ENCODE data around the gene MICAL1.
"Not testable (repeated sequence)": the region's sequence is repeated elsewhere in the genome, so short reads cannot be mapped to it uniquely, and the experiment has no call there.

MICAL1 gene

GRCh38 chr6:109477184-109477583 lies 21.6 kb upstream of the MICAL1 start:
- in situ Hi-C loops (cut with MboI; ENCODE audit: low sequenced_read_pairs) = no loop called here

GRCh38 chr6:109475625-109476024 lies 20.1 kb upstream of the MICAL1 start:
- in situ Hi-C loops (cut with MboI; ENCODE audit: low sequenced_read_pairs) = no loop called here

- in situ Hi-C loops (cut with MboI; ENCODE audit: low sequenced_read_pairs) = no loop called here
These were observed 19.4 kb upstream of the MICAL1 start for GRCh38 chr6:109474995-109475394.

GRCh38 chr6:109473120-109473519 lies 17.5 kb upstream of the MICAL1 start:
- in situ Hi-C loops (cut with MboI; ENCODE audit: low sequenced_read_pairs) = no loop called here

DNA sequence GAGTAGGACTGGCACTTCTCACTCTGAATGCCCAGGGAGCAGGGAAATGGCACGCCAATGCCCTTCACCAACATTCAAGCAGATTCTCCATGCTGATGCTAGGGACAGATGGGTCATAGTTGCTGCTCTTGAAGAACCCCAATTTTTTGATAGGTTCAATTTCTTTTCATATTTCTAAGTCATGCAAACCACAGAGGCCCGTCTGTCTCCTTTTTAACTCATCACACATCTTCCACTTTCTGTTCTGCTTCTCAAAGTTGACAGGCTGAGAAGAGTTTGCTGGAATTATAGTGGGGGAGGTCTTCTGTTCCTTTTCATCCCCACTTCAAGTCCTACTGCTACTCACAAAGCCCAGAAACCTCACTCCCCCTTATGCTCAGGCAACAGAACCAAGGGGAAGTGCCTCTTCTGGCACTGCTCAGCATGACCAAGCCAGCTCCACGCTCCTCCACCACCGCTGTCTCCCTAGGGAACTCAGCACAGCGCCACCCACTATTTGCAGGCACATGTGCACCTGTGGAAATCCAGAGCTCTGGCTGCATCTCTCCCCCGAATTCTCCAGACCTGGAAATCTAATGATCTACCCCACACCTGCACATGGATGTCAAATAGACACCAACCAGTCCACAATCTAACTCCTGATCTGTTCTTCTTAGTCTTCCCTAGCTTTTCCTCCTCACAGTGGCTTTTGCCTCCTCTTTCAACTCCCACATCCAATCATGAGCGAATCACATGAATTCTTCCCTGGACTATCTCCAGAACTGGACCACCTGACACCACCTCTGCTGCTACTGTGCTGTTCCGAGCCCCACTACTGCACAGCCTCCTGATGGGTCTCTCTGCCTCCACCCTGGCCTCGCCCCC lies 16.8 kb upstream of the MICAL1 start:
- in situ Hi-C loops (cut with MboI; ENCODE audit: low sequenced_read_pairs) = no loop called here

- in situ Hi-C loops (cut with MboI; ENCODE audit: low sequenced_read_pairs) = no loop called here
These were observed 15.7 kb upstream of the MICAL1 start for GRCh38 chr6:109471105-109471810.

DNA sequence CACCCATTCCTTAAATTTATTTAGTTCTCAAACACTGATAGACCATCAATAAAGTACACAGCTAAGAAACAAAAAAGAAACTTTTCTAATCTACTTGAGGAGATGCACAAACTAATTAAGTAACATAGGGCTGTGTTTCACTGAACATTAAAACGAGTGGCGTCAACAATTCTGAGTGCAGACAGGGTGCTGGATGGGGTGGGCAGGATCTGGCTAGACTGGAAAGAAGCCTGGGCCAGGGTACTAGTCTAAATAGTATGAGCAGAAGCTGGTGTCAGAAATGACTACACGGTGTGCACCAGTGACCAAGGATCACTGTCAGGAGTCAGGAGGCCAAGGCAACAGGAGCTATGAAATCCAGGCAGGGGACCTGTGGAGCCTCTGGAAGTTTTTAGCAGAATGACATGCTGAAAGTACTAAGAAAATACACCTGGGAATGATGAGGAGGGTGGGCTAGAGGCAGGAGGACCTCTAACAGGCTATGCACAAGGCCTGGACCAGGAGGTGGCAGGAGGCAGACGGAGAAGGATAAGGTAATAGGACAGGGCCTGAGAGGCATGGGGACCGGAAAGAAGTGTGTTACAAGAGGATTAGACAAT lies 14.1 kb upstream of the MICAL1 start:
- in situ Hi-C loops (cut with MboI; ENCODE audit: low sequenced_read_pairs) = no loop called here

GRCh38 chr6:109467696-109468095 lies 12.1 kb upstream of the MICAL1 start:
- in situ Hi-C loops (cut with MboI; ENCODE audit: low sequenced_read_pairs) = no loop called here

DNA sequence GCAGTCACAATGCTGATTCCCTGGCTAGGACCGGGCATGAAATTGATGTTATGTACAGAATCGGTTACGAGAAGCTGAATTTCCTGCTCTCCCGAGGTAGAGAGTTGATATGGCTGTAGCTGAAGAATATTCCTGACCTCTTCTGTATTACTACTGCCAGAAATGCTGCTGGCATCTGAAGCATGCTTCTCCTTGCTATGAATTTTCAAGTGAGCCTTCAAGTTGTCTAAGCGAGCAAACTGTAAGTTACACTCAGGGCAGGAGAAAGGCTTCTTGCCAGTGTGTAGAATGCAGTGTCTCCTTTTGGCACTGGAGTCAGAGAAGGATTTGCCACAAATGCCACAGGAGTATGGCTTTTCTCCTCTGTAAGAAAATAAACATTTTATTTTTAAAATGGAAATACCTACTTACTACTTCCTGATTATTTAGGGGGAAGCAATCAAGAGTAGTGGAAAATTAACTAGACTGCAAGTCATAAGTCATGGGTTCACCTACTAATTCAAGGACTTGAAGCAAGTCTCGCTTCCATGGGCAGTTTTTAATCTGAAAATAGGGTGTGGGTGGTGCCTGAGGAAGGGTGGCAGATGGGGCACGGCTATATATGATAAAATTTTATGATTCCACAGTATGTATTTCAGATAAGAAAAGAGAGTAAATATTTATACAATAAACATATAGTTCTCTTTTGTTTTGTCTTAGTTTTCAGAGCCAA lies 10.8 kb upstream of the MICAL1 start:
- in situ Hi-C loops (cut with MboI; ENCODE audit: low sequenced_read_pairs) = no loop called here

- in situ Hi-C loops (cut with MboI; ENCODE audit: low sequenced_read_pairs) = no loop called here
These were observed 10.2 kb upstream of the MICAL1 start for GRCh38 chr6:109465772-109466171.

DNA sequence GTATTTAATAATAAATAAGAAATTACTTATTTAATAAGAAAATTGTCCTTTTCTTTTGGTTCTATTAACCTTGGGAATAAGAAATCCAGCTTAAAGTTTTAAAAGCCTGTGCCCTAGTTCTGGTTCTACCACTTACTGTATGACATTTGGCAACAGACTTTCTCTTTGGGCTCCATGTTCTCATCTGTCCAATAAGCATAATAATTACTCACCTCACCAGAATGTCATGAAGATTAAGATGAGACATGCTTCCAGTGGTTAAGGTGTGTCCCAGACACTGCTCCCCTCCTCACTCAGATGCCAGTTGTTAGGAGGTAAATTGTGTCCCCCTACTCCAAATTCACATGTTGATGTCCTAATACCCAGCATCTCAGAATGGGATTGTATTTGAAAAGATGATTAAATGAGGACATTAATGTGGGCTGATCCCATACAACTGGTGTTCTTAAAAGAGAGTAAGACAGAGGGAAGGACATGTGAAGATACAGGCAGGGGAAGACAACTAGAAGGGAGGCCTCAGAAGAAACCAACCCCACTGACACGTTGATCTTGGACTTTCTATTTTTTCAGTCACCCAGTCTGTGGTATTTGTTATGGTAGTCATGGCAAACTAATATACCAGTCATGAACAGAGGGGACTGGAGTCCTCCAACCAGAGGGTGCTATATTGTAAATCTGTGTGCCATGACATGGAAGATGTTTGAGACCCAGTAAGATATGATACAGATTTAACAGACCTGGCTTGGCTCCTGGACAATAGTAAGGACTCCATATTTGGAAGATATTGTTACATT lies 6.4 kb upstream of the MICAL1 start:
- in situ Hi-C loops (cut with MboI; ENCODE audit: low sequenced_read_pairs) = no loop called here

- in situ Hi-C loops (cut with MboI; ENCODE audit: low sequenced_read_pairs) = not testable (repeated sequence)
These were observed 5.6 kb upstream of the MICAL1 start for GRCh38 chr6:109461205-109461604.

DNA sequence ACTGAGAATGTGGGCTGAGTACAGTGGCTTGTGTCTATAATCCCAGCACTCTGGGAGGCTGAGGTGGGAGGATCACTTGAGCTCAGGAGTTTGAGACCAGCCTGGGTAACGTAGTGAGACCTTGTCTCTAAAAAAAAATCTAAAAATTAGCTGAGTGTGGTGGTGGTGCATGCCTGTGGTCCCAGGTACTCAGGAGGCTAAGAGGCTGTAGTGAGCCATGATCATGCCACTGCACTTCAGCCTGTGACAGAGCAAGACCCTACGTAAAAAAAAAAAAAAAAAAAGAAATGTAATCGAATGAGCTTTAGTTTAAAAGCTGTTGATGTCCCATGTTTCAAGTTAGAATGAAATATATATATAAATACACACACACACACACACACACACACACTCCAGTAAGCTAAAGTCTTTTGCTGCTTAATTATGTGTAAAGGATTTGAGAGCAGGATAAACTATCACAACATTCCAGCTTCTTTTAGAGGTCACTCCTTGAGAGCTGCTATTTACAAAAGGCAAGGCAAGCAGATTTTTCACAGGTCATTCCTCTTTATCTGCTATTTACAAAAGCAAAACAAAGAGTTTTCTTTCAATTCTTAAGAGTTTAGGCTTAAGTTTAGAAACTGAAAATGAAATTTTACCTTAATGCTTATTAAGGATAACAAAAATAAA lies 4.7 kb upstream of the MICAL1 start:
- in situ Hi-C loops (cut with MboI; ENCODE audit: low sequenced_read_pairs) = no loop called here

- in situ Hi-C loops (cut with MboI; ENCODE audit: low sequenced_read_pairs) = no loop called here
These were observed 3.4 kb upstream of the MICAL1 start for GRCh38 chr6:109458774-109459531.

- in situ Hi-C loops (cut with MboI; ENCODE audit: low sequenced_read_pairs) = no loop called here
These were observed 2.0 kb upstream of the MICAL1 start for GRCh38 chr6:109457562-109457996.

DNA sequence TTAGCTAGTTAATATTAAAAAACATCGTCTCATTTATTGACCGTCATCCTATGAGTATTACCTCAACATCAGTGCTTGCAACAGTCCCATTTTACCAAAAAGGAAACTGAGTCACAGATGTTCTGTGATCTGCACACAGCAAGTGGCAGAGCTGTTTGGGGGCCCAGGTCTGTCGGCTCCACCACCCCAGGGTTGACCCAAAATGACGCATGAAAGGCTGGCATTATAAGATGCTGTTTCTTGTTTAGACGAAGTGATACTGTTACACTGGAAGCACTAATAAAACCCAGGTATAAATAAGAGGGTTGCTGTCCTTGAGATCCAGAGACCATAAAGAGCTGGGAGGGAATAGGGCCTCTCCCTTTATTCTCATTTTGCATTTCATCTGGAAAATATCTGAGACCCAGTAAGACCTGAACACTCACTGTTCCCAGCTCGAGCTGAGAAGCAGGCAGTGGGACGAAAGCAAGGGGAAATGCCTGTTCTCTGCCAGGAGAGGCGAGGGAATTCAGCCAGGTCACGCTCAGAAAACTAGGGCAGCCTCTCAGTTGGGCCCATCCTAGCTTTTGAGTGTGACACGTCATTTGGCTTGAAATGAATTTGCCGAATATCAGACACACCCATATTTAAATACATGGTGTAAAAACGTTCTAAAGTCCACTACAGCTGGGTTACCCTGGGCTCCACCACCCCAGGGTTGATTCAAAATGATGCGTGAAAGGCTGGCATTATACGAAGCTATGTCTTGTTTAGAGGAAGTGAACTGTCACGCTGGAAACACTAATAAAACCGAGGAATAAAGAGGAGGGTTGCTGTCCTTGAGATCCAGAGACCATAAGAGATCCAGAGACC lies 1.4 kb upstream of the MICAL1 start:
- in situ Hi-C loops (cut with MboI; ENCODE audit: low sequenced_read_pairs) = no loop called here

- in situ Hi-C loops (cut with MboI; ENCODE audit: low sequenced_read_pairs) = no loop called here
These were observed 575 bp upstream of the MICAL1 start for GRCh38 chr6:109456111-109456583.

Measured in hTERT RPE-1 (cell line).